ENCODE results near the gene GLUD1. TPM values are rescaled to one million over a fixed set of nuclear protein-coding genes. Genes with fewer than 3 reads are reported as not detected.

The GLUD1 gene
- total RNA-seq, 1 experiment from 2014 or later, result 101 TPM

DNA sequence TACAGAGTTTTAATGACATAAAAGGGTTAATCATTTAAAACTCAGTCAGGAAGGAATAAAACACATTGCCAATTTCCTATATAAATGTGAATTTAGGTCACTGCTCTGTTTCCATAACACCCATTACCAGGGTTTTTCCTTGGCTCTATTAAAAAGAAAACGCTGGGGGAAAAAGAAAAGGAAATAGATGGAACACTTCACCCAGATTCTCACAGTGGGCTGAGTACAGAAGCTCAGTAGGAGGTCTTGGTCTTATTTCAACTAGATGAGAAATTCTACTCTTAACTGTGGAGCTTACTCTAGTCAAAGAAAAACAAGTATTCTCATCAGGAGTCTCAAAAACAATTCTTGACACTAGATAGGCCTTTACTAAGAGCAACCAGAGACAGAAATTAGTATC lies 36.5 kb downstream of the GLUD1 start:
- no peak for DNase-seq
- Histone ChIP-seq H3T11ph (ENCODE audit: low read length) (no peak overlapping the region), H3K23ac (ENCODE audit: insufficient read length, low read depth, low read length) (no peak overlapping the region), H3K23me2 (ENCODE audit: insufficient read length, low read depth, low read length, poor library complexity, severe bottlenecking) (no peaks in the 10 kb centered on the region), H3K56ac (ENCODE audit: insufficient read length, low read depth, low read length) (no peak overlapping the region), H3K79me2 (ENCODE audit: insufficient read depth, low read length) (no peaks in the 10 kb centered on the region), H2BK20ac (ENCODE audit: low read depth, low read length, poor library complexity, severe bottlenecking) (no peak overlapping the region), H3K79me1 (ENCODE audit: insufficient read depth, low read depth, low read length, poor library complexity, severe bottlenecking) (no peaks in the 10 kb centered on the region), H3K14ac (ENCODE audit: insufficient read depth, low read length) (no peak overlapping the region), H3K4ac (ENCODE audit: low read depth, low read length) (no peak overlapping the region), H3K4me2 (ENCODE audit: insufficient read depth, insufficient read length, low read length) (no peak overlapping the region), H3K9me3 (ENCODE audit: control insufficient read depth, low read depth, low read length) (no peaks in the 10 kb centered on the region), H2AFZ (ENCODE audit: low read length) (no peak overlapping the region), H4K5ac (ENCODE audit: insufficient read length, low read depth, low read length) (no peak overlapping the region), H4K8ac (replicated peaks; ENCODE audit: insufficient read length, low read depth, low read length) (no peak overlapping the region), H3K27me3 (ENCODE audit: insufficient read depth, low read length) (no peaks in the 10 kb centered on the region), H3K27ac (ENCODE audit: insufficient read length, low read depth, low read length) (no peak overlapping the region), H2BK12ac (ENCODE audit: insufficient read length, low read depth, low read length) (no peak overlapping the region), H2BK15ac (ENCODE audit: low read depth, low read length) (no peak overlapping the region), H3K18ac (ENCODE audit: insufficient read length, low read depth, low read length) (no peak overlapping the region), H2AK5ac (ENCODE audit: insufficient read length, low read length) (no peak overlapping the region), H2BK120ac (ENCODE audit: low read depth, low read length, poor library complexity, severe bottlenecking) (no peak overlapping the region), H4K91ac (ENCODE audit: insufficient read length, low read depth, low read length) (no peak overlapping the region), H4K20me1 (ENCODE audit: control insufficient read depth, insufficient read depth, insufficient read length) (no peaks in the 10 kb centered on the region), H3K9ac (ENCODE audit: extremely low read depth, insufficient read length, low read length) (no peak overlapping the region), H3K4me1 (ENCODE audit: insufficient read depth, low read length) (no peaks in the 10 kb centered on the region), H2BK5ac (ENCODE audit: insufficient read length, low read length) (no peak overlapping the region)
- Mint-ChIP-seq H3K9me3 (no peaks in the 10 kb centered on the region), H3K4me3 (no peak overlapping the region), H3K36me3 (ENCODE audit: insufficient read depth in 1 of 3, low read depth in 3 of 3) (peaks cover 23 to 64% (median 48%) of the 10 kb centered on the region in 3 experiments), H3K27me3 (ENCODE audit: low read depth) (no peaks in the 10 kb centered on the region), H3K27ac (no peak overlapping the region), H3K4me1 (no peaks in the 10 kb centered on the region)
- WGBS (ENCODE audit: extremely low coverage, insufficient read length, low lambda C conversion rate), result no CpG with 5 or more reads among the region's 1 CpG
- no peak for TF ChIP-seq CTCF (conservative IDR thresholded peaks at IDR 0.05)

Measured in H9 (cell line).